K562 (cell line): ENCODE results near the gene AP2A2.

Experiments
- GTF2F1 ChIP-seq: IDR thresholded peaks from 2 replicates; pipeline ENCODE4 v1.6.1; 2011; ENCODE audit warnings: low read depth, low read length, improper control_type of control experiment
- NUFIP1 ChIP-seq: fragments of 450-650 bp; IDR thresholded peaks from 2 replicates; pipeline ENCODE4 v1.6.1; 2018; ENCODE audit not compliant: partially characterized antibody
- SMARCC2 ChIP-seq: fragments of 450-650 bp; IDR thresholded peaks from 2 replicates; pipeline ENCODE4 v1.6.1; 2017; ENCODE audit warnings: antibody characterized with exemption, moderate library complexity, mild to moderate bottlenecking, low read depth
- ZBTB7A ChIP-seq: IDR thresholded peaks from 2 replicates; pipeline ENCODE4 v1.6.1; 2011; ENCODE audit warnings: low read depth, mild to moderate bottlenecking, low read length, moderate library complexity, borderline replicate concordance; ENCODE audit not compliant: control insufficient read depth
- ZNF318 ChIP-seq, 2 experiments: fragments of 450-650 bp; IDR thresholded peaks; 2 replicates each; pipeline ENCODE4 v1.6.1; 2016; ENCODE audit warnings: mild to moderate bottlenecking in 2 of 2, borderline replicate concordance in 1 of 2, low read depth in 1 of 2, moderate library complexity in 1 of 2
- TF ChIP-seq, protein P1 (sequence below), 3 experiments: IDR thresholded peaks in 2 of 3; conservative IDR thresholded peaks in 1 of 3; 2 replicates each; pipeline ENCODE4 v1.5.1; 2011 to 2012; ENCODE audit warnings: low read length in 3 of 3, mild to moderate bottlenecking in 3 of 3, control low read depth in 2 of 3, improper control_type of control experiment in 1 of 3, inconsistent platforms in 1 of 3, low read depth in 1 of 3, mixed read lengths in 1 of 3, moderate library complexity in 1 of 3; ENCODE audit not compliant: insufficient read depth in 2 of 3

DNA sequence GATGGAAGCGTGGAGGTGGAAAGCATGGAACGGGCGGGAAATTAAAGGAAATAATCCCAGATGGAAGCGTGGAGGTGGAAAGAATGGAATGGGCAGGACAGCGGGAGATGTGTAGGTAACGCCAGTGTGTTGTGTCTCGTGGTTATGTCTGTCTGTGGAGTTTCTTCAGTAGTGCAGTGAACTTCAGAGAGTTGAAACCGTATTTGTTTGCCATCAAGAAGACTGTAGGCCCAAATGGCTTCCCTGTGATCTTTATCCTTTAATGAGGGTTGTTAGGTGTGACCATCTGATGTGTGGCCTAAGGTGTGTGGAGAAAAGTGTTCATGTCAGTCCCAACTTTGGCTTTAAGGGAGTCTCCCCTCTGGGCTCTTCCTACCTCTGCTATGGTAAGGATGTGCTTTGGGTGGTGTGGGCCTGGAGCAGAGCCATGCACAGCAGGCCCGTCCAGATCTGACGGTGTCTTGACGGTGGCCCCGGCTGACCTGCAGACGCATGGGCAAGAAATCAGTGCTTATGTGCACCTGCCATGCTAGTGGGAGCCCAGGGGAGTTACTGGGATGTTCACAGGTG lies 39.6 kb downstream of the AP2A2 start:
- TF ChIP-seq ZNF318 (IDR thresholded peaks at IDR 0.05; ENCODE audit: borderline replicate concordance in 1 of 2, low read depth in 1 of 2) (no peak), SMARCC2 (no peak), GTF2F1 (no peak), ZBTB7A (no peak), NUFIP1 (no peak)
- TF ChIP-seq, protein P1, sequence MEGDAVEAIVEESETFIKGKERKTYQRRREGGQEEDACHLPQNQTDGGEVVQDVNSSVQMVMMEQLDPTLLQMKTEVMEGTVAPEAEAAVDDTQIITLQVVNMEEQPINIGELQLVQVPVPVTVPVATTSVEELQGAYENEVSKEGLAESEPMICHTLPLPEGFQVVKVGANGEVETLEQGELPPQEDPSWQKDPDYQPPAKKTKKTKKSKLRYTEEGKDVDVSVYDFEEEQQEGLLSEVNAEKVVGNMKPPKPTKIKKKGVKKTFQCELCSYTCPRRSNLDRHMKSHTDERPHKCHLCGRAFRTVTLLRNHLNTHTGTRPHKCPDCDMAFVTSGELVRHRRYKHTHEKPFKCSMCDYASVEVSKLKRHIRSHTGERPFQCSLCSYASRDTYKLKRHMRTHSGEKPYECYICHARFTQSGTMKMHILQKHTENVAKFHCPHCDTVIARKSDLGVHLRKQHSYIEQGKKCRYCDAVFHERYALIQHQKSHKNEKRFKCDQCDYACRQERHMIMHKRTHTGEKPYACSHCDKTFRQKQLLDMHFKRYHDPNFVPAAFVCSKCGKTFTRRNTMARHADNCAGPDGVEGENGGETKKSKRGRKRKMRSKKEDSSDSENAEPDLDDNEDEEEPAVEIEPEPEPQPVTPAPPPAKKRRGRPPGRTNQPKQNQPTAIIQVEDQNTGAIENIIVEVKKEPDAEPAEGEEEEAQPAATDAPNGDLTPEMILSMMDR (IDR thresholded peaks at IDR 0.05 in 2 of 3, conservative IDR thresholded peaks at IDR 0.05 in 1 of 3; ENCODE audit: insufficient read depth in 2 of 3, low read depth in 1 of 3, low read length in 3 of 3): no peak
